ENCODE measurements around the gene BANK1.

GRCh38 chr4:101793397-101793796 is 2.9 kb downstream of the BANK1 start:
- TF ChIP-seq YY1 (IDR thresholded peaks at IDR 0.05; ENCODE audit: insufficient read depth, insufficient read length) (no peak), SUZ12 (IDR thresholded peaks at IDR 0.05; ENCODE audit: extremely low read depth, insufficient read depth, insufficient read length) (no peak), ZNF274 (IDR thresholded peaks at IDR 0.05; ENCODE audit: low read depth, low read length) (no peak)

Measured in NT2/D1 (cell line).